ENCODE data around the gene UGT1A8.

The UGT1A8 gene

GRCh38 chr2:233772153-233772552 lies 154.7 kb downstream of the UGT1A8 start:
- no peak for DNase-seq

GRCh38 chr2:233772583-233772982 lies 155.2 kb downstream of the UGT1A8 start:
- DNase-seq = no peak

GRCh38 chr2:233773854-233774253 lies 156.4 kb downstream of the UGT1A8 start:
- DNase-seq = no peak

- DNase-seq = no peak
Observed at GRCh38 chr2:233775414-233775813, 158.0 kb downstream of the UGT1A8 start.

GRCh38 chr2:233778030-233778429 lies 160.6 kb downstream of the UGT1A8 start, which contains the start of gene MROH2A:
TSS of gene MROH2A (plus strand) at chr2:233778330. CDS start at chr2:233779359, 1,029 bp downstream.
- DNase-seq = no peak

- no peak for DNase-seq
Observed at GRCh38 chr2:233779722-233780121, 162.3 kb downstream of the UGT1A8 start.

GRCh38 chr2:233780771-233781170 lies 163.3 kb downstream of the UGT1A8 start:
- no peak for DNase-seq

GRCh38 chr2:233789554-233789953 lies 172.1 kb downstream of the UGT1A8 start:
- DNase-seq = no peak

GRCh38 chr2:233791151-233791882 lies 173.9 kb downstream of the UGT1A8 start:
- DNase-seq = no peak

GRCh38 chr2:233791883-233792329 lies 174.5 kb downstream of the UGT1A8 start:
- DNase-seq = no peak

- DNase-seq = no peak
Observed at GRCh38 chr2:233792720-233793119, 175.3 kb downstream of the UGT1A8 start.

- DNase-seq = no peak
Observed at GRCh38 chr2:233793465-233794127, 176.2 kb downstream of the UGT1A8 start.

GRCh38 chr2:233794128-233794658 lies 176.8 kb downstream of the UGT1A8 start:
- DNase-seq = no peak

- DNase-seq = no peak
Observed at GRCh38 chr2:233795735-233796171, 178.3 kb downstream of the UGT1A8 start.

GRCh38 chr2:233796254-233796653 lies 178.8 kb downstream of the UGT1A8 start:
- no peak for DNase-seq

GRCh38 chr2:233798335-233799086 lies 181.1 kb downstream of the UGT1A8 start:
- DNase-seq = no peak

GRCh38 chr2:233799087-233799665 lies 181.7 kb downstream of the UGT1A8 start:
- DNase-seq = no peak

GRCh38 chr2:233799716-233800115 lies 182.3 kb downstream of the UGT1A8 start:
- no peak for DNase-seq

GRCh38 chr2:233800208-233800607 lies 182.8 kb downstream of the UGT1A8 start:
- DNase-seq = no peak

- no peak for DNase-seq
Observed at GRCh38 chr2:233801357-233802131, 184.1 kb downstream of the UGT1A8 start.

- DNase-seq = no peak
Observed at GRCh38 chr2:233802132-233802815, 184.8 kb downstream of the UGT1A8 start.
